ENCODE results near the gene SAGE1.

- TF ChIP-seq POLR2A (IDR thresholded peaks at IDR 0.05) (no peak), CTCF (IDR thresholded peaks at IDR 0.05) (no peak)
These were observed 16.7 kb downstream of the SAGE1 start for GRCh38 chrX:135910251-135910650.

Data from thyroid gland (tissue), 4 donors.